HG03095 (cell line): Measurements from ENCODE around the gene TBX1.
"Not testable (repeated sequence)": the region's sequence is repeated elsewhere in the genome, so short reads cannot be mapped to it uniquely, and the experiment has no call there.

ENCODE experiments used
- ATAC-seq: cut with Tn5 transposase; IDR thresholded peaks from one replicate; pipeline ENCODE4 v1.9.1; 2021; ENCODE audit warnings: moderate library complexity; ENCODE audit not compliant: unreplicated experiment

TBX1 gene

DNA sequence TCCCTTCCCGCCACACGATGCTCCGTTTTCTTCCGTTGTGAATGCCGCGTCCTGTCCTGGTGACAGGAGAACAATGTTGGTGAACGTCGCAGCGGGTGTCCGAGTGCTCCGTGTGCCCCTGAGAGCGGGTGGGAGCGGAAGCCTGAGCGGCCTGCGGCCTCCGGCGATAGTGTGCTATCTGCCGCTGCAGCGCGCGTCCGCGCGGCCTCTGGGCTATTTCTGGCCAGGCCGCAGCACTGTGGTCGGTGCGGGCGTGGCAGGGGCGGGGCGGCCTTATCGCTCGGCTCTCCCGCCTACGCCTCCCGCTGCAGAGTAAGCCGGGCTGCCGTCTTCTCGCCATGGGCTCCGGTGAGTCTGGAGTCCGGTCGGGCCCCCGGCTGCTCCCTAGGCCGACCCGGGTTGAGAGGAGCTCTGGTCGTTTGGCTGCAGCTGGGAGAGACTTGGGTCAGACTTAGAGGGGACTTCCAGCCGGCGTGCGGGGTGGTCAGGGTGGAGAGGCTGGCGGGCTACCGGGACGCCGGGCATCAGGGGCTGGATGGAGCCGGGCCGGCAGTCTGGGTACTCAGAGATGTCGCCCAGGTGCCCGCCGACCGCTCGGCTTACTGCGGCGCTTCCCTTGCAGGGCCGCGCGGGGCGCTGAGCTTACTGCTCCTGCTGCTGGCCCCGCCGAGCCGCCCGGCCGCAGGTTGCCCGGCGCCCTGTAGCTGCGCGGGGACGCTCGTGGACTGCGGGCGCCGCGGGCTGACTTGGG is 37.2 kb upstream of the TBX1 start, which contains the start of gene GP1BB:
Gene GP1BB, plus strand, starts transcription at position 308 of the 751 bp plus-strand sequence. Its CDS starts 31 bp downstream, at position 339.
- no peak for ATAC-seq

DNA sequence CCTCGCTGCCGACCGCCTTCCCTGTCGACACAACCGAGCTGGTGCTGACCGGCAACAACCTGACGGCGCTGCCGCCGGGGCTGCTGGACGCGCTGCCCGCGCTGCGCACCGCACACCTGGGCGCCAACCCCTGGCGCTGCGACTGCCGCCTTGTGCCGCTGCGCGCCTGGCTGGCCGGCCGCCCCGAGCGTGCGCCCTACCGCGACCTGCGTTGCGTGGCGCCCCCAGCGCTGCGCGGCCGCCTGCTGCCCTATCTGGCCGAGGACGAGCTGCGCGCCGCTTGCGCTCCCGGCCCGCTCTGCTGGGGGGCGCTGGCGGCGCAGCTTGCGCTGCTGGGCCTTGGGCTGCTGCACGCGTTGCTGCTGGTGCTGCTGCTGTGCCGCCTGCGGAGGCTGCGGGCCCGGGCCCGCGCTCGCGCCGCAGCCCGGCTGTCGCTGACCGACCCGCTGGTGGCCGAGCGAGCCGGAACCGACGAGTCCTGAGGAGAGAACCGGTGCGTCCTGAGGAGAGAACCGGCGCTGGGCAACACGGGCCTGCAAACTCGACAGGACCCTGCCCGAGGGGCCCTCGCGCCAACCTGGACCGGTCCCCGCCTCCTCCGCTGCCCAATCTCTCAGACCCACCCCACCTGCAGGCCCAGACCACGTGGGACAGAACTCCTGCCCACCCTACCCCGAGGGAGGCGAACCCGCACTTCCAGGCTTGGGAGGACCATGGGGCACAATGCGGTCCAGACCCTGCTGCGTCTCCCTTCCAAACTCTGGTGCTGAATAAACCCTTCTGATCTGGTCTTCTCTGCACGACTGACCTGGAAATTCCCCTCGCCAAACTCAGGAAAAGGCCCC is 36.4 kb upstream of the TBX1 start:
- no peak for ATAC-seq

DNA sequence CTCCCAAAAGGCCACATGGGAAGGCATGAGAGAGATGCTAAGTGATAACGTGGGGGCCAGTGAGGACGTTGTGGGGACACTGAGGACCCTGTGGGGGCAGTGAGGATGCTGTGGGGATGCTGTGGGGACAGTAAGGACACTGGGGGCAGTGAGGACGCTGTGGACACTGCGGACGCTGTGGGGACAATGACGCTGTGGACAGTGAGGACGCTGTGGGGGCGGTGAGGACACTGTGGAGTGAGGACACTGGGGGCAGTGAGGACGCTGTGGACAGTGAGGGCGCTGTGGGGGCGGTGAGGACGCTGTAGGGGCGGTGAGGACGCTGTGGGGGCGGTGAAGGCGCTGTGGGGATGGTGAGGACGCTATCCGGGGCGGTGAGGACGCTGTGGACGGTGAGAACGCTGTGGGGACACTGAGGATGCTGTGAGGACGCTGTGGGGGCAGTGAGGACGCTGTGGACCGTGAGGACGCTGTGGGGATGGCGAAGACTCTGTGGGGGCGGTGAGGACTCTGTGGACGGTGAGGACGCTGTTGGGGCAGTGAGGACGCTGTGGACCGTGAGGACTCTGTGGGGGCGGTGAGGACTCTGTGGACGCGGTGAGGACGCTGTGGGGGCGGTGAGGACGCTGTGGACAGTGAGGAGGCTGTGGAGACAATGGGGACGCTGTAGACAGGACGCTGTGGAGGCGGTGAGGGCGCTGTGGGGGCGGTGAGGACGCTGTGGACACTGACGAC is 35.5 kb upstream of the TBX1 start:
- no peak for ATAC-seq

DNA sequence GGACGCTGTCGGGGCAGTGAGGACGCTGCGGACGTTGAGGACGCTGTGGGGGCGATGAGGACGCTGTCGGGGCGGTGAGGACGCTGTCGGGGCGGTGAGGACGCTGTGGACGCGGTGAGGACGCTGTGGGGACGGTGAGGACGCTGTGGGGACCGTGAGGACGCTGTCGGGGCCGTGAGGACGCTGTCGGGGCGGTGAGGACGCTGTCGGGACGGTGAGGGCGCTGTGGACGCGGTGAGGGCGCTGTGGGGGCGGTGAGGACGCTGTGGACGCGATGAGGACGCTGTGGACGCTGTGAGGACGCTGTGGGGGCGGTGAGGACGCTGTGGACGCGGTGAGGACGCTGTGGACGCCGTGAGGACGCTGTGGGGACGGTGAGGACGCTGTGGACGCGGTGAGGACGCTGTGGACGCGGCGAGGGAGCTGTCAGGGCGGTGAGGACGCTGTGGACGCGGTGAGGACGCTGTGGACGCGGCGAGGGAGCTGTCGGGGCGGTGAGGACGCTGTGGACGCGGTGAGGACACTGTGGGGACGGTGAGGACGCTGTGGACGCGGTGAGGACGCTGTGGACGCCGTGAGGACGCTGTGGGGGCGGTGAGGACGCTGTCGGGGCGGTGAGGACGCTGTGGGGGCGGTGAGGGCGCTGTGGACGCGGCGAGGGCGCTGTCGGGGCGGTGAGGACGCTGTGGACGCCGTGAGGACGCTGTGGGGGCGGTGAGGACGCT is 34.4 kb upstream of the TBX1 start:
- ATAC-seq = not testable (repeated sequence)

DNA sequence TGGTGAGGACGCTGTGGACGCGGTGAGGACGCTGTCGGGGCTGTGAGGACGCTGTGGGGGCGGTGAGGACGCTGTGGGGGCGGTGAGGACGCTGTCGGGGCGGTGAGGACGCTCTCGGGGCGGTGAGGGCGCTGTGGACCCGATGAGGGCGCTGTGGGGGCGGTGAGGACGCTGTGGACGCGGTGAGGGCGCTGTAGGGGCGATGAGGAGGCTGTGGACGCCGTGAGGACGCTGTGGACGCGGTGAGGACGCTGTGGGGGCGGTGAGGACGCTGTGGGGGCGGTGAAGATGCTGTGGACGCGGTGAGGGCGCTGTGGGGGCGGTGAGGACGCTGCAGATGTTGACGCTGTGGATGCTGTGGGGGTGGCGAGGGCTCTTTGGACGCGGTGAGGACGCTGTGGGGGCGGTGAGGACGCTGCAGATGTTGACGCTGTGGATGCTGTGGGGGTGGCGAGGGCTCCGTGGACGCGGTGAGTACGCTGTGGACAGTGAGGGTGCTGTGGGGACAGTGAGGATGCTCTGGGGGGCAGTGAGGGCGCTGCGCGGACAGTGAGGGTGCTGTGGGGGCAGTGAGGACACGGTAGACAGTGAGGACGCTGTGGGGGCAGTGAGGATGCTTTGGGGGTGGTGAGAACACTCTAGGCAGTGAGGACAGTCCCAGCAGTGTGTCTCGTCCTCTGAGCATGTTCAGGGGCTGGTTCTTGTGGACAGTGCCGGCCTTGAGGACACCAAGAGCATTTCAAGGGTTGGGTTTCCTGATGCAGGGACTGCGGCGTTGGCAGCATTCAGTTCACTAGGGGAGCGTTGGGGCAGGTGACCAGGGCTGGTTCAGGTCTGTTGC is 33.0 kb upstream of the TBX1 start:
- ATAC-seq = no peak

DNA sequence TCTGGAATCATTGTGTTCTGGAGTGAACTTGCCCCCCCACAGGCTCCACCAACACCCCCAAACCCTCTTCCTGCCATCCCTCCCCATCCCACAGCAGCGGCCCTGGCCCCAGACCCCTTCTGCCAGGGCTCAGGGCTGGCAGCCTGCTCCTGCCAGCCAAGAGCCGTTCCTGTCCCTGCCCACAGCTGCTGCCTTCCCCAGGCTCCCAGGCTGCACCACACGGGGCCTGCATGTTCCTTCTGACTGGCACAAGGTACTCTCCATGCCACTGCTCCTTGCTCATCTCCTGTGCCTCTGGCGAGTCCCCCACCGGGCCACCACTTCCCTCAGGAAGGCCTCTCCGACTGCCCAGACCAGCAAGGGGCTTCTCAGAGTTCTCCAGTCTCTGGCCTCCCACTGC is 32.3 kb upstream of the TBX1 start:
- ATAC-seq = no peak

DNA sequence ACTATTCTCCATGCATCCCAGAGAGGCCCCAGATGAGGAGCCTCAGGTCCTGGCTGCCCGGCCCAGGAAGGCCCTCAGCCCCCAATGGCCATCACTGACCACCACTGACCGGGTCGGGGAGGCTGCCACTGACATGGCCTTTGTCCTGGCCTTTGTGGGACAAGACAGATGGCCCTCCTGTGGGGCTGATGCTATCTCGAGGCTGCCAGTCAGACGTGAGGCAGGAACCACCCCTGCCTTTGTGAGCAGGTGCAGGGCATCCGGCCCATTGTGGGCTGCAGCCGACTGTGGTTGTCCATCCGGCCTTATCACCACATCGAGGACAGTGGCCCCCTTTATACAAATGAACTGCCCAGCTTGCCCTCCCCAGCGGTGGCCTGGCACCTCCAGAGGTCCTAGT is 31.7 kb upstream of the TBX1 start:
- no peak for ATAC-seq

DNA sequence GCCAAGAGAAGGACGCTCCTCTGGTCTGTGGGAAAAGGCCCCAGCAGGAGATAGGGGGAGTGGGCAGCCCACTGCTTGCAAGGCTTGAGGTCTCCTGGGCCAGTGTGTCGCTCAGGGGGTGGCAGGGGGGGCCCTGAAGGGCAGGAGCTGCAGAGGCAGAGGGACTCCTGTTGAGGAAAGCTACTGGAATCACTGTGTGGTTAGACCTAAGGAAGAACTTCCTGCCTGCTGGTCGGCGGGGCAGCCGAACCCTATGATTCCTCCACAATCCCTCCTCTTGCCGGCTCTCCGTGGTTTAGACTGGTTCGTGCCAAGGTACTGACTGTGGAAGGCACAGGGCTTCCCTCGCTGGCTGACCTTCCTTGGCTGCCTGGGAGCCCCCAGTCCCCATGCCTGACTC is 31.1 kb upstream of the TBX1 start:
- no peak for ATAC-seq

DNA sequence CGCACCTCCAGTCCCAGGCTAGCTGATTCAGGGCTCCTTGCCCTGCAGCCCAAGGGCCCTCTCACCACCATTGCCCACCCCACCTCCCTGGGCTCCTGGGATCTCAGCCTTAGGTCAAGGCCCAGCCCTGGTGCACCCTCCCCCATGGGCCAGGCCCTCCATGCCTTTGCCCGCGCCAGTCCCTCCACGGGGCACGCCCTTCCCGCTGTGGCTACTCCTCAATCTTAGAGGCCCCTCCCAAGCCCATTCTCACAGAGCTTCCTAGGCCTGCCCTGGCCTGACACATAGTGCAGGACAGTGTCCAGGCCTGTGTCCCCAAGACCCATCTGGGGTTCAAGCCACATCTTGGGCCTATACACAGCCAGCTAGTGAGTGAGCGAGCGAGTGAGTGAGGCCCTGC is 30.4 kb upstream of the TBX1 start:
- no peak for ATAC-seq

DNA sequence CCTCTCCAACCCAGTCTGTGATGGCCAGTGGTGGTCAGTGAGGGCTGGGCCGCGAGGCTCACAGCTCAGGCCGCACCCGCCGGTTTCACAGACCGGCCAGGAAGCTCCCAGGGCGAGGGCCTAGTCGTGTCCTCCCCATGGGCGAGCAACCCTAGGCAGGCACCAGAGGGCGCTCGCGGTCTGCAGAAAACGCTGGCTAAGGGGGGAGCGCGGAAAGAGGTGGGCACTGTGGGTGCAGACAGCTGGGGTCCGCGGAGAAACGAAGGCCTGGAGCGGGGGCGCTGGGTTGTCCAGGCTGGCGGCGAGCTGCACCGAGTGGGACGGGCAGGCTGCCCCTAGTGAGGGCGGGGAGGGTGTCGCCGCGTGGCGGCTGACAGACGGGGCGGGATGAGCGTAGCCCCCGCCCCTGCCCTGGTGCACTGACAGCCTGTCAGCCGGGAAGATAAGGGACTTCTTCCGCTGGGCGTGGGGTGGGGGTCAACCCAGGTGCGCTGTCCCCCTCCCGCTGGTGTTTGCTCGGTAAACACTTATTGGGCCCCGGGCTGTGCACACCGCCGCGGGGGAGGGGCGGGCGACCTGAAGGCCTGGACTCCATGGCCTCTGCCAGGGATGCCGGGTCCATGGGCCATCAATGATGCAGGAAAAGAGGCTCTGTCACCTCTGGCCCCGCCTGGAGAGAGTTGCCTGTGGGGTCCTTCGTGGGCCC is 29.8 kb upstream of the TBX1 start:
- ATAC-seq = no peak

DNA sequence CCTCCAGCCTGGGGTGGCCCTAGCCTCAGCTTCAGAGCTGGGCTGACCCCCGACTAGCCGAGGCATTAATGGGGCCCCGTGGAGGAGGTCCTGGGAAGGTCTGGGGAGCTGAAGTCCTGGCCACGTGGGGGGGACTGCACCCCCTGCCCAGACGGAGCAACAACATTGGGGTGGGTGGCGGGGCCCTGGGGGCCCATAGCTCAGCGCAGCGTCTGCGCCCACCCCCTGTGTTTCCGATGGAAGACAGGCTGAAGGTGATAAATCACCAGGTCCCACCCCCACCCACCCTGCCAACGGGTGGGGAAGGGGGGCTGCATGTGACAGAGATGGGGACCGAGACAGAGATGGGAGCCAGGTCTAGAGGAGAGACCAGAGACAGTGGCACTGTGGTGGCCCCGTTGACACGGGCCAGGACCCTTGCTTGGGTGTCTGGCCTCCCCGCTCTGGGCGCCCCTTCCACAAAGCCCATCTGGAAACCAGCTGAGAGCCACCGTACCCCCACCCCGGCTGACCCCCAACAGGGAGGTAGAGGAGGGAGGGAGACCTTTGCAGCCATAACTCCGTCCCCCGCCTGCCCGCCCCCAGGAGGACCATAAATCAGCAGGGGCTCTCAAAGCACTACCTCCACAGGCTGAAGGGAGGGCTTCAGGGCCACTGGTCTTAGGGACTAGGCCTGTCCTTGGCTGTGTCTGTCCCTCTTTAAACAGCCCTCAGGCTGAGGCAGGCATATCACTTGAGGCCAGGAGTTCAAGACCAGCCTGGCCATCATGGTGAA is 29.0 kb upstream of the TBX1 start:
- no peak for ATAC-seq

DNA sequence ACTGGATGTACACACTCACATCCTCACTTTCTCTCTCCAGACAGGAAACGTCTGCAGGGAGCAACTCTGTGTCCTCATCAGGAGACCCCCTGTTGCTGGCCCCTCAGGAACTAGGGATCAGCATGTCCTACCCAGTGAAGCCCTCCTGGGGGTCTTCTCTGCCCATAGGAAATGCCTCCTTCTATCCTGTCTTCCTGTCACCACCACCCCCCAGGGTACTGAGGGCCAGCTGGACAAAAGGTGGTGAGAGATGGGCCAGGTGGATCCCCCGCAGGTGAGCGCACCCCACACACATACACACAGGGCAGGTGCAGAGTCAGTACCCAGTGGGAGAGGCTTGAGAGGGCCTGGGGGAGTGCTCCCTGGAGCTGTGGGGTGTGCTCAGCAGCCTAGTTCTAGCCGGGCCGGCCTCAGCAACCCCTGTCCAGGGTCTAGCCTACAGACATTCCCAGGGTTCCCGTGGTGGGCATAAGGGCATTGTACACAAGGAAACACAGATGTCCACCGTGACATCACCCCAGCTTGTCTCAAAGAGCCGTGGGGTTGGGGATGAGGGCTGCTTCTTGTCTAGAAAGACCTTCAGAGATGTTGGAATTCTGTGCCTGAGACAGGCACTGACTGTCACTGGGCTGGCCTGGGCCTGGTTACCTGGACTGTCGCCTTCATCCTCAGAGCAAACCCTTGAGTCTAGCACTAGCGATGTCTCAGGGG is 28.0 kb upstream of the TBX1 start:
- no peak for ATAC-seq

DNA sequence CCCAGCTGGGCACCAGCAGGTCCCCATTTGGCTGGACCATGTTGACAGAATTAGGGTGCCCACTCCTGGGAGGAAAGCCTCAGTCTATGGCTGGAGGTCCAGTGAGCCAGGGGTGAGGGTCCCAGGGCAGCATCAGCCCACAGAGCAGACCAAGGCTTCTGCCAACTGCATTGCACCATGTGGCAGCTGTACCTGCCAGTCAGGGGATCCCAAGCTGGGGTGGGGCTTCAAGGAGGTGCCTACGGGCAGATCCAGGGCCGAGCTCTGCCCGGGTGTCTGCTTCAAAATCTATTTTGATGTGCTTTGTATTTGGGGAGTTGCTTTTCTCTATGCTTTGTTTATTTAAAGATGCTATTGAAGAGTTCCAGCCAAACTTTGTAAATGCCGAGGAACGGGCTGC is 26.8 kb upstream of the TBX1 start:
- ATAC-seq = no peak

DNA sequence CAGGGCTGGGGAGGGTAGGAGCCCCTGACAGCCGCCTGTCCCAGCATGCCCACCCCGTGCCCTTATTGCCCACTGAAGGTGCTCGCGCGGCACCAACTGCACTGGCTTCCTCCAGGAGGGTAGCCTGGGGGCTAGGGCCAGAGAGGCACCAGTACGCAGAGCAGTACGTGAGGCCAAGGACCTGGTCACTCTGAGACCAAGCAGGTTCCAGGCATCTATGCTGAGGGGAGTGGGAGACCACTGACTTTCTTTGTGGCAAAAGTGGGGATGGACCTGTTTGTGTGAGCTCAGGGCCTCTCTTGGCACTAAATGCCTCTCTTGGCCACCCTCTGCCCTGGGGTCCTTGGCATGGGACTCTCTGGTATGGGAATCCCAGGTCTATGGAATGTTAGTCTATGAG is 26.4 kb upstream of the TBX1 start:
- ATAC-seq = no peak

DNA sequence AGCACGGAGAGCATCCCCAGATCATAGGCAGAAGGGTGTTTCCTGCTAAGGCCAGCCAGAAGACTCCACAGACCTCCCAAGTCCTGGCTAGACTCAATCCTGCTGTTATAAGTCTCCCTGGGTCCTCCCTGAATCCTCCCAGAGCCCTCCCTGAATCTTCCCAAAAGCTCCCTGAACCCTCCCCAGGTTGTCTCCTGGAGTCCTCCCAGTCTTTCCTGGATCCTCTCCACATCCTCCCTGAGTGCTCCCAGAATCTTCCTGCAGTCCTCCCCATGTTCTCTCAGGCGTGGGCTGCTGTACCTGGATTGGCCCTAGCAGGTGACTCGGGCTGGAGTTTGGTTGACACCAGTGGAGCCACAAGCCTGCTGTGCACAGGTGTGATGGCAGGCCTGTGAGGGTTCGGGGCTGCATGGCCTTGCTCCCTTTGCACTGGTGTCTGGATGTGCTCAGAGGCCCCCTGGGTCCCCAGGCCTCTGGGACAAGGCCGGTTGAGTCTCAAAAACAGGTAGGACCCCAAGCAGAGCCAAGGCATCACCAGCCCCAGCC is 25.7 kb upstream of the TBX1 start:
- no peak for ATAC-seq

DNA sequence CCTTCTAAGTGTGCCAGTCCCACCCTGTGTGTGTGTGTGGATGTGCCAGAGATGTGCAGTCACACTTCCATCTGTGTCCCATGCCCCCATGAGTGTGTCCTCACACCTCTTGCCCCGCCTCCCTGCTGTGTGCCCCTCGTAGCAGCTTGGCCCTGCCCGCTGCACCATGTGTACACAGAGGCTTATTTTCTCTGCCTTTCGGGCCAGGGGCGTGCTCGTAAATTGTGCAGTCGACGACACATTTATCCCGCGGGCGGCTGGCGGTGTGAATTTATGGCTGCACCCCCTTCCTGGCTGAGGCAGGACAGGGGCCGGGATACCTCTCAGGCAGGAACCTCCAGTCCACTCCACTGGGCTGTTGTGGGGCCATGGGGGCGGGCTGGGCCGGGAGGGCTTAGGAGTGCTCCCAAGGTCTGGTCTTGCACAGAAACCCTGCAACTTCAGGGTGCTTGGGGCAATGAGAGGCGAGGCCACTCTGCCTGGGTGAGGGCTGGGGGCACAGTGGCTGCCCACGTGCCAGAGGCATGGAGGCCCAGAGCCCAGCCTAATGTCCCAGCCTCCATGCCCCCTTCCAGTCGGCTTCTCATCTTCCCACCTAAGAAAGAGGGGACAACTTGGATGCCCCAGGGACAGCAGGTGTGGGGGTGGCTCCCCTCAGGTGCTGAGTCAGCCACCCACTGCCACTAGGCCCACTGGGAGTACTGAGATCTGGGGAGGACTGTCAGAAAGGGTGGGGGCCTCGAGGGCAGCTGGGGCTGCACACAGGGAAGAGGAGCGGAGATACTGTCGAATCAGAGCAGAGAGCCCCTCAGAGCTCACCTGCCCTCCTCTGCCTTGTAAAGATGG is 24.7 kb upstream of the TBX1 start:
- ATAC-seq = no peak
